Activated CD4-positive, CD25-positive, alpha-beta regulatory T cell (primary cell): Measurements from ENCODE around the gene DCHS1.

Experiments used
- DNase-seq, 4 experiments: peaks; one replicate each; lab custom pipeline; 2025; lab: John Stamatoyannopoulos, UW

DCHS1 gene

GRCh38 chr11:6612213-6613041 is 43.2 kb downstream of the DCHS1 start, which contains the start of gene TAF10:
TAF10 (minus strand) TSS chr11:6612216; CDS start chr11:6612189, 27 bp downstream.
- peak; percentile 71 to 90 (median 88) for DNase-seq

- DNase-seq, result no peak
Observed at GRCh38 chr11:6611963-6612212, 43.7 kb downstream of the DCHS1 start.

GRCh38 chr11:6611092-6611962 is 44.3 kb downstream of the DCHS1 start:
- DNase-seq, result no peak

- no peak for DNase-seq
Observed at GRCh38 chr11:6610591-6610990, 45.0 kb downstream of the DCHS1 start.

- DNase-seq, result no peak
Observed at GRCh38 chr11:6609502-6610015, 46.0 kb downstream of the DCHS1 start.

GRCh38 chr11:6608726-6609501 is 46.7 kb downstream of the DCHS1 start:
- DNase-seq, result no peak

GRCh38 chr11:6608011-6608410 is 47.6 kb downstream of the DCHS1 start:
- DNase-seq, result no peak

GRCh38 chr11:6607190-6607795 is 48.3 kb downstream of the DCHS1 start:
- no peak for DNase-seq

GRCh38 chr11:6606471-6607189 is 49.0 kb downstream of the DCHS1 start:
- DNase-seq, result no peak

GRCh38 chr11:6604790-6605189 is 50.8 kb downstream of the DCHS1 start:
- DNase-seq, result no peak

GRCh38 chr11:6604081-6604626 is 51.5 kb downstream of the DCHS1 start:
- peak in 2 of 4 experiments; percentile 33 to 35 for DNase-seq

GRCh38 chr11:6603287-6604080 is 52.1 kb downstream of the DCHS1 start, which contains the start of the genes ILK and RRP8:
ILK (plus strand) TSS chr11:6603774; CDS start chr11:6604272, 498 bp downstream.
RRP8 (minus strand) TSS chr11:6603616; CDS start chr11:6603502, 114 bp downstream.
- DNase-seq, result peak; percentile 62 to 75 (median 71)

- DNase-seq, result no peak
Observed at GRCh38 chr11:6602096-6602940, 53.3 kb downstream of the DCHS1 start.

GRCh38 chr11:6601041-6601461 is 54.6 kb downstream of the DCHS1 start:
- DNase-seq, result no peak

- no peak for DNase-seq
Observed at GRCh38 chr11:6599881-6600390, 55.7 kb downstream of the DCHS1 start.

GRCh38 chr11:6599449-6599848 is 56.2 kb downstream of the DCHS1 start:
- DNase-seq, result no peak

GRCh38 chr11:6598555-6598954 is 57.1 kb downstream of the DCHS1 start:
- DNase-seq, result no peak

- DNase-seq, result no peak
Observed at GRCh38 chr11:6596239-6596877, 59.3 kb downstream of the DCHS1 start.
